NCI-H2227 (cell line): ENCODE results near the gene HK1.

Experiments
- DNase-seq: peaks from one replicate; lab custom pipeline; 2025; ENCODE audit not compliant: unreplicated experiment; lab: John Stamatoyannopoulos, UW

HK1 gene

DNA sequence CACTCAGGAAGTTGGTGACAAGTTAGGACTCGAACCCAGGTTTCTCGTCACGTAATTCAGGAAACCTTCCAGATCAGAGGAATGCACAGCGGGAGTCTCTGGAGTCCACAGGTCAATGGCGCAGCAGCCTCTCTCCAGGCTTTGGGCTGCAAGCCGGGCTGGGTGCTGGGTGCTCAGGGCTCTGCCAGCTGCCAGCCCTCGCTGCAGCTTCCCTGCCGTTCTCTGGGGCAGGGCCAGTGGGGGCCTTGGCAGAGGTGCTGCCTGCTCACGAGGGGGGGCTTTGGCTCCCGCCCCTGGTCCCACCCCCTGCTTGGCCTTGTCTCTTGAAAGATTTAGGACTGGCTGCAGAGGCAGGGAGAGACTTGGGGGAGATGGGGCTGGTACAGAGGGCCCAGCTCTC, 138.4 kb downstream of the HK1 start, which contains the start of gene TACR2:
Gene TACR2 (minus strand): TSS at position 224 of the 400 bp plus-strand sequence. CDS start 595 bp downstream, outside the sequence.
- DNase-seq: no peak

DNA sequence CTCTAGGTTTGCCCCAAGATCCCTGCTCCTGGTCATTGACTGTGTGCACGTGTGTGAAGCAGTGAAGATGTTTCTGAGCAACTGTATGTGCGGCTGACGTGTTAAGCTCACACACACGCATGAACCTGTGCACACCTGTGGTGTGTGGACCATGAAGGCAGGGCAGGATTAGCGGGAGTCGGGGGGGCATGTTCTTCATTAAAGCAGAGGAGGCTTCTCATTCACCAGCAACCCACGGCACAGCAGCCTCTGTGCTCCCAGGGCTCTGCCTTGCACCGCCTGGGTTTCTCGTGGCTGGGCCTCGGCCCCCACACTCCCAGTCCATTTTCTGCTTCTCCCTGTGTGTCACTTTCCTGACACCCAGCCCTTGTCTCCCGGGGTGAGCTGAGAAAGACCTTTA, 139.2 kb downstream of the HK1 start:
- DNase-seq: no peak

DNA sequence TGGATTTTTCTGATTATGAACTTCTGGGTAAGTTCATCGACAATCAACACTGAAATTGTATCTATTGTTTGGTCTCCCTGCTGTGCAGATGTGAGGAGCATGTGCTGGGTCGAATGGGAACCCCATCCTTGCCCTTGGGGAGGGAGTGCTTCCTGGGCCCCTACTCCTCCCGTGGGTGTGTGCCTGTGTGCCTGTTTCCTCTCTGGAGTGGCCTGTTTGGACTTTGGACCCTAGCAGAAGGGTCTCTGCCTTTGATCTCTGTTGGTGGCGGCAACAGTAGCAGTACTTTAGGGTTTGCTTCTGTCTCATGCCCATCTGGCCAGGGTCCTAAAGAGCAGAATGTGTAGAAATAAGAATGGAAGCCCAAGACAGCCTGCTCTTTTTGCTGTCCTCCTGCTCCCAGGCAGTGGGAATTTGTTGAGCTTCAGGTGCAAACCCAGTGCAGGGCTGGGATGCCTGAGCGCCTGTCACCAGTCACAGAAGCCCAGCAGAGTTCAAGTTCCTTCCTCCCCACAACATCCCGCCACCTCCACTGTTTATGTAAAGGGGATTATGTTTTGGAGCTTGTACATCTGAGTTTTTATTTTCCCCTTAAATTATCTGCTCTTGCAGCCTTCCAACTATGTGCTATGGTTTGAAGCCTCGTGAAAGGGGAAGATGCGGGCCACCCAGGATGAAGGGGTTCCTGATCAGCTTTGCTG, 139.9 kb downstream of the HK1 start:
- no peak for DNase-seq

DNA sequence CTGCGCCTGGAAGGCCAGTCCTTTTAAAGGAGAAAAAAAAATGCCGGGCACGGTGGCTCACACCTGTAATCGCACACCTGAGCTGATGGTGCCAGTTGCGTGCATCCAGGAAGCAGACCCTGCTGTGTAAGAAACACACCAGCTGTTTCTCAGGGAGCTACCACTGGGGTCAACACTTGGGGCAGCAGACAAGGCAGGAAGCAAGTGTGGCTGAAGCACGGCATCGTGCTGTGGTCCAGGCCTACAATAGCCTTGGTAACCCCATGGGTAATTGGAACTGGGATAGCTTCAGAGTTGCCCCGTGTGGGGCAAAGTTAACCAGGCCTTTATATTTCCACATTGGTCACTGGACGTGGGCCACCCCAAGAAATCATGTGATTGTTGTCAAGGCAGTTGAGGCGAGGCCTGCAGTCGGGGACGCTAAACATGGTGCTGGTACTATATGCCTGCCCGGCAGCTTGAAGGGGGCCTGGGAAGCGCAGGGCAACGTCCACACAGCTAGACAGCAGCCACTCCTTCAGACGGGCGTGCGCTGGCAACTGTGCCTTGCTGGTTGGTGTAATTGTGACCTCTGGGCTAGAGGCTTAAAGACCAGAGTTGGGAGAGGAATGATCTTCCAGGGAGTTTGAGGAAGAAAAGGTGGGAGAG, 140.9 kb downstream of the HK1 start:
- no peak for DNase-seq

DNA sequence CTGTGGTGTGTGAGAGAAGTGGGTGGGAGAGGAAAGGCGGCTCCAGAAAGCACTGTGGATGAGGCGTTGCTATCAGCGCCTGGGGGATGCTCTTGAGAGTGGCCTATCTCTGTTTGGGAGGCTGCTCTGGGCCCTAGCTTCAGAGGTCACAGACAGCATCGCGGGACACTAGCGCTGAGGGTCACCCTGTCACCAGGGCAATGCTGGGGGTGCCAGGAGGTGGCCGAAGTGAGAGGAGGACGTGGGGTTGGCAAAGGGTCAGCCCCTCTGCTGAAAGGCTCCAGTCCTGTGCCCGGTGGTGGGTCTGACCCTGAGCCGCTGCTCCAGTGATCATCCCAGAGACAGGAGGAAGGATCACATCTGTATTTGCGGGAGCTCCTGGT, 141.4 kb downstream of the HK1 start:
- no peak for DNase-seq

DNA sequence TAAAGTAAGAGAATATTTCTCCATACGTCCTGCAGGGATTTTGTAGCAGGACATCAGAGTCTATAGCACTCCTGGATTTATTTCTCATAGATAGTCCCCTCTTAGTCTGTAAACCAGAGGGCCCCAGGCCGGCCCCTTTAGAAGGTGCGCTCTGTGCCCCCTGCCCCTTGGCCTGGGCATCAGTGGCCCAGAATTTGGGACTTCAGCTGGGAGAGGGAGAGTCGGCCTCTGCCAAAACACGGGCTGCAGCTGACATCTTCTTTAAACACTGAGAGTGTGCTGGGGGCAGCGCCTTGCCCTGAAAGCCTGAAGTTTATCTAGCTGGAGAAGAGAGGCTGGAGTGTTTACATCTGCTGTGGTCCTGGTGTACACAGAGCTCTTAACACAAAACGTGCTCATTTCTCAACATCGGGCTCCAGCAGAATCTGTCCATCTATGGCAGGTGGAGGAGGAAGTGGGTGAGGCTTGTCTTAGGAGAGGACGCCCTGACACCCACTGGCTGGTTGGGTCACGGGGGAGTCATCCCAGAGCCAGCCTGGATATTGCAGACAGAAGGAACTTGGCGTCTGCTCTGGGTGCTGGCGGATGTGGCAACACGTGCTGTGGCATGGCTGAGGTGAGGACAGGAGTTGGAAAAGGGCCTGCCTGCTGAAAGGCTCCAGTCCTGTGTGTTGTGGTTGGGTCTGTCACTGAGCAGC, 143.5 kb downstream of the HK1 start:
- DNase-seq: no peak

DNA sequence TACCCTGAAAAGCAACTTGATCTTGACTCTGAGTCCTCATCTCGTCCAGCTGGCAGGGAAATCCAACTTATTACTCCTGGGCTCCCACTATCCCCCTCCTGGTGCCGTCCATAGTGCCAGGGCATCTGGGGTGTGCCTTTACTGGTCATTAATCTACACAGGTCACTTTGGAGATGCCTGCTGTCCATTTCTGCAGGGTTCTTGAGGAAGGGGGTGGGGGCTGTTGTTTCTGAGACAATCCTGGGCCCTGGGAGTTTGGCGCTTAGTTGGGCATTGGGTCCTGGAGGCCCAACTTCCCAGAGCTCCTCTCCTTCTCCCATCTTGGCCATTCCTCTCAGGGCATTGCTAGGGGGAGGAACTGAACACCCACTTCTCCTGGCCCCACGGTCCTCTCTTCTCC, 144.4 kb downstream of the HK1 start:
- DNase-seq: no peak

DNA sequence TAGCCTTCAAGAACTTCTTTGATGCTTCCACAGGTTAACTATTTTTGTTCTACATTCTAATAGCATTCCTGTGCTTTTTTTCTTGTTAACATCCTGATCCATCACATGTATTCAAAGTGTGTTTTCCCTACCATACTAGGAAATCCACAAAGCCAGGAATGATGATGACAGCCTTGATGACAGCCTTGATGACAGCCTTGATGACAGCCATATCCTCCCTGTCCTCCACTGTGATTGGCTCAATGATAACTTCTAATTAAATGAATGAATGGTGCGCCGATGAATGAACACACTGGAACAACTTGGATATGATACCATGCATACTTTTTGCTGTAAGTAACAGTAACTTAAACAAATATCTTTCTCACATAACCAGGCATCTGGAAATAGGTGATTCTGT, 146.7 kb downstream of the HK1 start:
- no peak for DNase-seq

DNA sequence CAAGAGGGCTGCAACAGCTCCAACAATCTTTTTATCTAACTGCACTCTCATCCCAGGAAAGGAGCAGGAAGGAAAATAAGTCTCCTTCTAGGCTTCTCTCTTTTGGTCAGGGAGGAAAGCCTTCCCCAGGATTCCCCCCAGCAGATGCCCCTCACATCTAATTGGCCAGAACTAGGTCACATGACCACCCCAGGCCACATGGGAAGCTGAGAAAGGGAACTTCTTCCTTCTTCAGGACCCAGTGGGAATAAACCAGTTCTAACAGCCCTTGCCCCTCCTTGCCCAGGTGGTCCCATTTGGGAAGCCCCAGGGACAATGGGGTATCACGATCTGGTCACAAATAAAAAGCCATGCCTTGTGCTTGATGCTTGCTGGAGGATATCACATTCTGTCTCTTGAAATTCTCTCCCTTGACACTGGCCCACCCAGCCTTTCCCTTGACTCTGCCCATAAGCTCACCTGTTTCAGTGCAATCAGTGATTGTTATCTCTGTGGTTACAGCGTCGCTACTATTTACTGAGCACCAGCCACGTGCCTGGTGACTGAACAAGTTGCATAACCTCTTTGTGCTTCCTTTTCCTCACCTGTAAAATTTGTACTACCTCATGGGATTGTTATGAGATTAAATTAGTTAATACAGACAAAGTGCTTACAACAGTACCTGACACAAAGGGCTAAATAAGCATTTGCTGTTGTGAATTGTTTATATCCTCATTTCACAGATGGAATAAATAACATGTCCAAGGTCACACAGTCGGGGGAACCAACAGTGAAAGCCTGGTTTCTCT, 147.4 kb downstream of the HK1 start:
- no peak for DNase-seq

DNA sequence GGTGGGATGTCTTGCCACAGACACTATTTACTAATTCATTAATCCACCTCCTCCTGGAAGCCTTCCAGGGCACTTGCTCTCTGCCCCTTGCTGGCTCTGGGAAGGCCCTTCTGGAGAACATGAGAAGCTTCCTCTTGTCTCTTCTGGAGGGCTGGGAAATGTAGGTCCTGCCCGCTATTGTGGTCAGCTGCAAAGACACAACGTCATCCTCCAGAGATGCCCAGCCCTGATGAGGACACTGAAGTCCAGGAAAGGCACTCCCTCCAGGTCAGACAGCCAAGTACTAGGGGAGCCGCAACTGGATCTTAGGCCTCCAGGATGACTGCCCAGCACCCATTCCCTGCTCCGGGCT, 148.1 kb downstream of the HK1 start:
- no peak for DNase-seq

DNA sequence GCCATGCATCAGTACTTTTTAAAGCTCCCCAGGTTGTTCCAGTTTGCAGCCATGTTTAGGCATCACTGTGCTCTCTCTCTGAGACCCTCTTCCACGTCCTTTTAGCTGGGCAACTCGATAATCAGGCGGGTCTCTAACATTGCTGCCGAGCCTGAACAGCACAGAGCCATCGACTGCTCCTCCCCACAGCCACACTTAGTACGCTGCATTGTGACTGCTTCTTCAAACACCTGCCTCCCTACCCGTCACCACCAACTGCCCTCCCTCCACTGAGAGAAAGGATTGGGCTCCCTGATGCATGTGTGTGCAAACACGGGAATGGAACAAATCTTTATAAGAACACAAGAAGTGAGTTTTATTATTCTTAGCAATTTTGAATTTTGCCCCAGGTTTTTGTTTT, 149.9 kb downstream of the HK1 start:
- DNase-seq: peak; percentile 26

DNA sequence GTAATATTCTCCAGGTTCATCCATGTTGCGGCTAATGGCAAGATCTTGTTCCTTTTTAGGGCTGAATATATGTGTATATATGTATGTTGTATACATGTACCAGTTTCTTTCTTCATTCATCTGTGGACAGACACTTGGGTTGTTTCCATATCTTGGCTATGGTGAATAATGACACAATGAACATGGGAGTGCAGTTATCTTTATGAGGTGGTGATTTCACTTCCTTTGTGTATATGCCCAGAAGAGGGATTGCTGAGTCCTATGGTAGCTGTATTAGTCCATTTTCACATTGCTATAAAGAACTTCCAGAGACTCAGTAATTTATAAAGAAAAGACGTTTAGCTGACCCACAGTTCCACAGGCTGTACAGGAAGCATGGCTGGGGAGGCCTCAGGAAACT, 155.9 kb downstream of the HK1 start:
- no peak for DNase-seq

DNA sequence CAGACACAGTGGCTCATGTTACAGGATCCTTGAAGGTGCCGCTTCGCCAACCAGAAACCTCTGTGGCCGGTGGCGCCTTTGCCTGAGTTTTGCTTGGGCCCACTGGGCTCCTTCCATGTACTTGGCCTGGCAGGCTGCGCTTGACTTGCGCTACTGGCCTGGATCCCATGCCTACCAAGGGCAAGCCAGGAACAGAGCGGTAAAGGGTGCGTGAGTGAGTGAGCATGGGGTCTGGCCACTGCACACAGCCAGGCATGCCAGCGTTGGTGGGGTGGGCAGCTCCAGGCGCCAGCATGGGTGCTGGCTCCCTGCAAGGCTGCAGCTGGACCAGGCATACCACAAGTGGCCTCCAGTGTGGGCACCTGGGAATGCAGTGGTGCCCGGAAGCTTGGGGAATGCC, 156.6 kb downstream of the HK1 start:
- no peak for DNase-seq

DNA sequence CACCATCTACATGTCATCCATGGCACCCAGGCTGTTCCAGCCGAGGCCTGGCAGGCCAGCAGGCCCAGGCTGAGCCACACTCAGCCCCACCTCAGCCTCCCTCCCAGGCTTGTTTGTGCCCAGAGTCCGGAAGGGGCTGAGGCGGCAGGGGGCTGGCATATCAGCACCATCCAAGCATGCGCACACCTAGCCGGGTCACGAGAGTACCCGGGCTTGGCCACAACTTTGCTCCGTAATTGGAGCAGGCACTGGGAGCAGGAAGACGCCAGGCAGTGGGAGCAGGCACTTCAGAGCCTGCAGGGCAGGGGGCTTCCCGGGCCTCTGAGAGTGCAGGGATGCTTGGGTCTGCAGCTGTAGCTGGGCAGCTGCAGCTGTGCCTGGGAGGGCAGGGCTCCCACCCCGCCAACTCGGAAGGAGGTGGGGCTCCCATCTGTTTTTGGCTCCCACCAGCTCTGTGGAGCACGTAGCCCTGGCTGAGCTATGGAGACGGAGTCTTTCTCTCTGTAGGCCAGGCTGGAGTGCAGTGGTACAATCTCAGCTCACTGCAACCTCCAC, 157.7 kb downstream of the HK1 start:
- no peak for DNase-seq

DNA sequence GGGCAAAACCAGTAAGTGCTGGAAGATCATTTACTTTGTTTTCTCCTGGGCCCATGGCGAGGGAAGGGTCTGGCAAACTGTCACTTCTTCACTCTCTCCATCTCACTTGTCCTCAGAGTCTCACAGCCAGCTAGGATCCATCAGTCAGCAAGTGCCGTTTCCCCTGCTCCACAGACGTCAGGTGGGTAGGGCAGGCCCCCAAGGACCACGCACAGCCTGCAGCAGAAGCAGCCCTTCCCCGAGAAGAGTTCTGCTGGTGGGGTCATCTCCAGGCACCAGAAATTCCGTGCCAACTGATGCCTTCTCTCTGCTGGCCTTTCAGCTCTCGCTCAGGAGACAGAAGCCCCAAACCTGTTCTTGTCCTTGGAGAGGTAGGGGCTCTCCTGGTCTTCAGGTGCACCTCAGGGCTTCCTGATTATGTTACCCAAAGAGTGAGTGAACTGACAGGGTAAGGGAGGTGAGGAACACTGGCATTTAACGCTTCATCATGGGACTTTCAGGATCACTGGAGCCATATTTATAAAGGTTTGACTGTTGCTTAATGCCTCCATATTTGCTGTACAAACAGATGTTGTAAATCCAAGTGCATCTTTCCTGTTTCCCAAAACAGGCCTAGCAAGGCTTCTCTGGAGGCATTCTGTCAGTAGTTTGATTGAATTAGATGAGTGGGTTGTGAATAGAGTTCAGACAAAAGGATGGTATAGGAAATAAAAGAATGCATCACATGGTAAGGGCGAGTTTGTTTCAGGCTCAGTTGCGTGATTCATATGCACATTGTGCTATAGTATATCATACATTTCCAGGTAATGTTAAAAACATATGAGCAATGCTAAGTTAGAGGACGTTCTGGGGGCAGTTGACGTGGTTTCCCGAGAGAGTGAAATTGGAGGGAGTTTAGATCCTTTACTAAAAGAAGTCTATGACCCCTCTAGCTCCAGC, 159.3 kb downstream of the HK1 start:
- no peak for DNase-seq

DNA sequence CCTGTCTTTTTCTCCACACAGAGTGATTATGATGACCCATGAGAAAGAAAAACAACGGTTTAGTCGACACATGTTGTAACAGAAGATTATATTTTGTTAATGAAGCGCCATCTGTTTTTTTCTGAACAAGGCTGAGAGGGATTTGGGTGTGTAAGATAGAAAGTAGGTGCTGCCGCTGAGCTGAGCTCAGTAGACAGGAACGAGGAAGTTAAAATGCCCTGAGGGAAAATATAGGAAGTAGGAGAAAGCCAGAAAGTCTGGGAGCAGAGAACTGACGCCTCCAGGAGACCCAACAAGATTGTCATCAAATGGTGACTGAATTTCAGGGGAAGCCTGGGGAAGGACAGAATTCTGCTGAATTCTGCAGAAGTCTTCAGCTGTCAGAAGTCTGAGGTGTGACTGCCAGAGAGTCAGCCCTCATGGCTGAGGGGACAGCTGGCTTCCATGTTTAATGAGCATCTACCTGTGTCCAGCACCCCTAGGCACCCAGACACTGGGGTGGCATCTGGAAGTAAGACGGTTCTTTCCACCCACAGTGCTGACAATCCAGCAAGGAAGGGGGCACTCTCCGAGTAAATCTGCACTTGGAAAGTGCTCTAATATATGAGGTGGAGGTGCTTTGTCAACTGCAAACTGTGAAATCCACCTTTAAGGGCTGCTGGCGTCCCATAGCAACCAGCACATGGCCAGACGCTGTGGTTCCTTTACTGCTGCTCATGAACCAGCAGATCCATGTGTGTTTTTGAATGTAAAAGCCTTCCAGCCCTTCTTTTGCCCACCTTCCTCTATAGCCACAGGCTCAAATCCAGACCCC, 160.4 kb downstream of the HK1 start:
- DNase-seq: no peak

DNA sequence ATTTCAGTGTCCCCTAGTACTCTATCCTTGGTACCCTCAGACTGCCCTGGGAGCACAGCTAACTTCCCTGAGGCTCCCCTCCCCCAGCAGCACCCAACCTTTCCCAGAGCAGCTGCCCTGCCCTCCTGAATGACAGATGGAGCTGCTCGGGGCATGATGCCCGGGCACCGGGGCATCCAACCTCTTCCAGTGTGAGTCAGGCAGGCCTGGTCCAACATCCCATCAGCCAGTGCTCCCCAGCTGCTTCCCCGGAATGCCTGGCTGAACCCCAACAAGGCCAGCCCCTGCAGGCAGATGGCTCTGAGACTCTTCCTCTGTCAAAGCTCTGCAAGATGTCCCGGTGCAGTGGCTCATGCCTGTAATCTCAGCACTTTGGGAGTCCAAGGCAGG, 161.0 kb downstream of the HK1 start:
- no peak for DNase-seq

DNA sequence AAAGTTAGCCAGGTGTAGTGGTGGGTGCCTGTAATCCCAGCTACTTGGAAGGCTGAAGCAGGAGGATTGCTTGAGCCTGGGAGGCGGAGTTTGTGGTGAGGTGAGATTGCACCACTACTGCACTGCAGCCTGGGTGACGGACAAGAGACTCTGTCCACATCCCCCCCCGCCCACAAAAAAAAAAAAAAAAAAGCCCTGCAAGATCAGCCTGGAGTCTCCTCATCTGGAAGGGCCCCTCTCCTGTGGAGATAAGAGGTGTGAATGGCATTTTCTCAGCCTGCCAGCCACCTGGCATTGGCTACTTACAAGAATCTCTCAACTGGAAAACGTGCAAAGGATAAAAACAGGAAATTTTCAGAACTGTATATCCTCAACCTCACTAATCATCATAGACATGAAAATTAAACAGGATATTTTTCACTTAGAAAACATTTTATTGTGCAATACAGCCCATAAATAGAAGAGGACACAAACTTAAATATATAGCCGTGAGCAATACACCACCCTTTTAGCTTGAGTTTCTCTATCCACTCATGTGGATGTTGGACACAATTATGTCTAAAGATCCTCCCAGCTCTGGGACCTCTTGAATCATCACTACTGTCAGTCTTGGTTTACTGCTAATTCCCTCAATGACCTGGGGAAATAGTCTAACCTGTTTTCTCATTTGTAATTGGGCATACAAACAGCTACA, 161.7 kb downstream of the HK1 start:
- peak; percentile 16 for DNase-seq

DNA sequence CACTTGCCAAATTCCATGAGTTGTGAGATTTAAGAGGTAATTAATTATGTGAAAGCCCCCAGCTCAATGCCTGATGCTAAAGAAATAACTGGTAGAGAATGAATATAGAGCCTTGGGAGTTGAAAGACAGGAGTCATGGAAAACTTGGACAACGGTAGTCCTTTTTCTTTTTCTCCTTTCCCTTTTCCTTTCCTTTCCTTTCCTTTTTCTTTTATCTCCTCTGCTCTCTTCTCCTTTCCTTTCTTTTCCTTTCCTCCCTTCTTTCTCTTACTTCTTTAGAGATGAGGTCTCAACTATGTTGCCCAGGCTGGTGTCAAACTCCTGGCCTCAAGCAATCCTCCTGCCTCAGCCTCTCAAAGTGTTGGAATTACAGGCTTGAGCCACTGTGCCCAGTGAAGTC, 165.1 kb downstream of the HK1 start:
- DNase-seq: no peak
